GM18517 (cell line): ENCODE measurements around the gene MMS19.
"Not testable (repeated sequence)": the region's sequence is repeated elsewhere in the genome, so short reads cannot be mapped to it uniquely, and the experiment has no call there.

Source experiments
- ATAC-seq: cut with Tn5 transposase; IDR thresholded peaks from one replicate; pipeline ENCODE4 v1.9.1; 2021; ENCODE audit warnings: mild to moderate bottlenecking, moderate library complexity; ENCODE audit not compliant: unreplicated experiment

MMS19 gene

GRCh38 chr10:97503406-97503805, 5.2 kb upstream of the MMS19 start:
- no peak for ATAC-seq

GRCh38 chr10:97502916-97503315, 4.7 kb upstream of the MMS19 start:
- no peak for ATAC-seq

DNA sequence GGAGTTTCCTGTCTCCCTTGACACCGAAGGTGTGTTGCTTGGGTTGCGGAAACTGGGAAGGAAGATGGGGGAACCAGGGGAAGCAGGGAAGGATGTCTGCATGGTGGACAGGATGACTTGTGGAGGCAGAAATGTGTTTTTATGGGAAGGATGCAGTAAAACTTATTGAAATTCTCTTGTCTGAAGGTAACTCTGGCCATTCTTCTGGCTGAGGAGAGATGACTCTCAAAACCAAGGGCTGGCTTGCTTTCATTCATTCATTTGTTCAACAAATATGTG, 2.0 kb upstream of the MMS19 start:
- no peak for ATAC-seq

GRCh38 chr10:97499561-97500296, 1.5 kb upstream of the MMS19 start:
- no peak for ATAC-seq

DNA sequence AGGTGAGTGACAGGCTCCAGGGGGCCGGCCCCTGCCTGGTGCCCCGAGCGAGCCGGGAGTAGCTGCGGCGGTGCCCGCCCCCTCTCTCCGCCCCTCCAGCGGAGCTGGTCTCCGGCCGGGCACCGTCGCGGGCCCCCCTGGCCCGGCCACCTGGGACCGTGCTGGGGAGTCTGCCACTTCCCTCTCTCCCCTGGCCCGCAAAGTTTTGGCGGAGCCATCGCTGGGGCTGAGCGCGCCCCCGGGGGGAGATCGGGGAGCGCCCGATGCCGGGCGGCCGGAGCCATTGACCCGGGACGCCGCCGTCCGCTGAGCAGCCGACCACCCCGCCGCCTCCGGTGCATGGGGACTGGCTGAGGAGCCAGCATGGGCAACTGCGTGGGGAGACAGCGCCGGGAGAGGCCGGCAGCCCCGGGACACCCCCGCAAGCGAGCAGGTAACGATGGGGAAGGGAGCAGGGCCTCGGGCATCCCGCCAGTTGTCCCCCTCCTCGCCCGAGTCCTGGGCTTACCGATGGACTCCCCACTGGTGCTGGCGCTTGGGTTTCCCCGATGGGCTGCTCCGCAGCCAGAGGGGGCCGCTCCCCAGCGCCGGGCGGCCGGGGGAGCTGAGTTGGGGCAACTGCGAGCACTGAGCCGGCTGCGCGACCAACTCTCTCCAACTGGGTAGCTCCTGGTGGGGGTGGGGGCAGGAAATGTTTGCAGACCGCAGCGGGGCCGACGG, 779 bp upstream of the MMS19 start, which contains the start of gene UBTD1:
Gene UBTD1 (plus strand): TSS at position 84 of the 720 bp plus-strand sequence. CDS start 280 bp downstream, at position 364.
- ATAC-seq = peak; percentile 16

DNA sequence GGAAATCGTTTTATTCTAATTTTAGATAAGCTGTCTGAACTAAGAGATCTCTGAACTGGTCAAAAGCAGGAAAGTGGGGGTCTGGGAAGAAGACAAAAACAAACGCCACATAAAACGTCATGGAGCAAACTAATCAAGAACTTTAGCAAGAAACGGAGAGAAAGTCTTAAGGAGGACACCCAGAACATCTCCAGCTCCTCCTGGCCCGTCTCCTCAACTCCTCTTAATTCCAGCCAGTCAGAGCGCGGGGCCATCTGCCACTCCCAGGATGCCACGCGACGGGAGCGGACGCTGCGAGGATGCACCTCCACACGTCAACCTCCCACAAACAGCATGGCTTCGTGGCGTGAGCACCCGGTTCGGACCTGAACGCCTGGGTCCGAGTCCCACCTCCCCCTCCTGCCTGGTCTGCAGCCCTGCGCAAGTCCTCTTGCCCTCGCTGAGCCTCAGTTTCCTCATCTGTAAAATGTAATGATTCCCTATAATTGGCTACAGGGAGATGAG, 598 bp downstream of the MMS19 start:
- peak; percentile 17 for ATAC-seq

DNA sequence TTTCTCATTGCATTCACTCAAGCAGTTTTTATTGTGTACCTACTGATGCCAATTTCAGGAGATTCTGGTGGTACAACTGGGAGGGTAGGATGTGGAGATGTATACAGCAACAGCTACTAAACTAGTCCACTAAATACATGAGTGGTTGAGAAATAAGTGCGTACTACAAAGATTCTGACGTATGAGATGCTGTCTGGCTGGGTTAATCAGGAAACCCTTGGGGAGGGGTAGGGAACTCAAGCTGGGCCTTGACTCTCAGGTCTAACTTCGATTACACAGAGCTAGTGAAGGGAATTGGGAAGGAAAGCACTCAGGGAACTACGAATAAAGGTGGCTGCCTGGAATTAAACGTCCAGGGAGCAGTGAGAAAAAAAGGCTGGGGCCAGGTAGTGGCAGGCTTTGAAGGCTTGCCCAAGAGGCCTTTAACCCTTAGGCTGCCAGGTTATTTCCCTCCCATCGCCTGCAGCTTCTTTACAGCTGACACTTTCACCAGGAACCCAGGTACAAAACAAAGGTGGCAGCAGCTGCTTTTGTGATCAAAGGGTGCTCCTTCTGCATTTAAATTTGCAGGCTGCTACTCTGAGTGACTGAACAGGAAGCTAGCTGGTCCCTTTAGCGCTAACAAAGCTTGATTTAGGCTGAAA, 3.2 kb downstream of the MMS19 start:
- ATAC-seq = no peak

DNA sequence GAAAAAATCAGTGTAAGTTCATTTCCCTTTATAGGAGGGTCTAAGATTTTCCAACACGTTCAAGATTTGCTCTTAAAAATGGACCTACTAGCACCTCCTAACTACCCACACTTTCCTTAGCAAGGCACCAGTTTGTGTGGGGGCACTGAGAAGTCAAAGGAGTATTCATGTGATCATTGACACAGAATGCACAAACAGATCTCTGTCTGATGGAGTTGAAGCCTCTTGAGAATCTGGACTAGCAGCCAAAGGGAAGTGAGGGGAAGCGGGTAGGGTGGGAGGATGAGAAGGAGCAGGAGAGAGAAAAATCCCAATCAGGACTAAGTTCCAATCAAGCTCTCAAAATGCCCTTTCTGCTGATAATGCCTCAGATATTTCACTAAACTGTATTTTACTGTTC, 4.1 kb downstream of the MMS19 start:
- ATAC-seq = no peak

DNA sequence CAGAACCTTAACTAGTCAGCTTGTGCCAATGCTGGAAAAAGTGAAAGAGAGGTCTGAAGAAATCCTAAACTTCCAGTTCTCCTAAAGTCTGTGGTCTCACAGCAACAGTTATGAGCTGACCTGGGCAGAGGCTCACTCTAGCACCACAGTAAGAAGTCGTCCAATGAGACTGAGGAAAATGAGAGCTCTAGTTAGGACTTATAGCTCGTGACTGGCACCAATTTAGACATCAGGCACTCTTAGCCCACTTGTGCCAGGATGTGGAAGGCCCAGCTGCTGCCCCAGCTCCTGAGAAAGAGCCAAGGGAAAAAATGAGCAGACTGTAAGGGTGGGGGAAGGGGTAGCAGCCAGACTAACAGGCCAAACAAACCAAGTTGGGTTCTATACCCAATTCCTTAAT, 7.6 kb downstream of the MMS19 start:
- ATAC-seq = no peak

- ATAC-seq = no peak
Measured at GRCh38 chr10:97485647-97486281, 12.5 kb downstream of the MMS19 start.

DNA sequence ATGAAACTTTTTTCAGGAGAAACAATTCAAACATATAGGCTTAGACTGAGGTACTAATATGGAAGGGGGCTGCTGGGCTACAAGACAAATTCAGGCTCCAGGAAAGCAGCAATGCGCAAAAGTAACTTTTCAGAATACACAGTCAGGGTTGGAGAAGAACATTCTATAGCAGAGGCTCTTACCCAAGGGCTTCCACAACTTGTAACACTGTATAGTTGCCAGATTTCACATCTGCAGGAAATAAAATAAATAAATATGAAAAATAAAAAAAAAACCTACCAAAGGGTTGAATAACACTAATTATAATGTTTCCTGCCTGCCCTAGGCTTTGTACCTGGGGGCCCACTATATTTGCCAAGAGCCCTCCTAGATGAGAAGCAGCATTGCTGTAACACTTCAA, 14.3 kb downstream of the MMS19 start:
- ATAC-seq = no peak

GRCh38 chr10:97483506-97483905, 14.7 kb downstream of the MMS19 start:
- ATAC-seq = no peak

DNA sequence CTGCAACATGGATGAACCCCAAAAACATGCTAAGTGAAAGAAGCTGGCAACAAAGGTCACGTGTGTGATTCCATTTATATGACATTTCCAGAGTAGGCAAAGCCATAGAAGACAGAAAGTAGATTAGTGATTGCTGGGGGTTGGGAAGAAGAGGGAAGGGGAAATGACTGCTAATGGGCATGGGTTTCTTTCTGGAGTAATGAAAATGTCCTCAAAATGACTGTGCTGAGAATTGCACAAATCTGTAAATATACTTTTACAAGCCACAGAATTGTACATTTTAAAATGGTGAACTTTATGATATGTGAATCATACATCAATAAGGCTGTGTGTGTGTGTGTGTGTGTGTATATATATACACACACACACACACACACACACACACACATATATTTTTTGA, 15.8 kb downstream of the MMS19 start:
- no peak for ATAC-seq

- no peak for ATAC-seq
Measured at GRCh38 chr10:97481071-97481470, 17.2 kb downstream of the MMS19 start.

GRCh38 chr10:97479939-97480338, 18.3 kb downstream of the MMS19 start:
- ATAC-seq = no peak

GRCh38 chr10:97479410-97479809, 18.8 kb downstream of the MMS19 start:
- not testable (repeated sequence) for ATAC-seq

GRCh38 chr10:97475936-97476594, 22.2 kb downstream of the MMS19 start:
- no peak for ATAC-seq

DNA sequence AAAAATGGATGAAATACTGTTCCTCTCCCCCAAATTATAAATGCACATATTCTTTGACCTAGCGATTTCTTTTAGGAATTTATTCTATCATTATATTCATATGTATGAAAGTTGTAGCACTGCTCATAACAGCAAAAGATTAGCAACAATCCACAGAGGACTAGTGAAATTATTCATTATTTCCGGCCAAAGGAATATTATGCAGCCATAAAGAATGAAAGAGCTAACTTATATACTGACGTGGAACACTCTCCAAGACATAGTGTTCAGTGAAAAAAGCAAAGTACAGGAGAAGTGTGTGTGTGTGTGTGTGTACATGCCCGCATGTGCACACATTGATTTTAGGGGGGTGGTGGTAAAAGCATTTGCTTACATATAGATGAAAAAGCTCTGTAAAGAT, 23.3 kb downstream of the MMS19 start:
- ATAC-seq = no peak

- ATAC-seq = not testable (repeated sequence)
Measured at GRCh38 chr10:97468781-97469180, 29.4 kb downstream of the MMS19 start.

DNA sequence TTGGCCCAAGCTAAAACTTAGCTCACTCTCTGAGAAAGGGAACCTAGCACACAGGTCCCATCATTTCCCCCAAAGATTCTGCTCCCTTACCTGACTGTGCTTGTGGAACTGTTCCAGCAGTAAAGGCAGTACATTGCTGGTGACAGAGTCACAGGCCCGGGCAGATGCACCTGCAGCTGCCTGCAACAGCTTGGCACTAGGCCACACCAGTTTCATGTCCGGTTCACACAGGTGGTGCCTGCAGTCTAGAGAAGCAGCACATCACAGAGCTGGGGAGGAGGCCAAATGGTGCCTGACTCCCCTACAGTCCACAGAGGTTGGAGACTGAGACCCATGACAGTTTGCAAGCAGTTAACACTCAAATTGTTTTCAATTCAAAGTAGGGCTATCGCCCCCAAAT, 30.1 kb downstream of the MMS19 start:
- no peak for ATAC-seq

DNA sequence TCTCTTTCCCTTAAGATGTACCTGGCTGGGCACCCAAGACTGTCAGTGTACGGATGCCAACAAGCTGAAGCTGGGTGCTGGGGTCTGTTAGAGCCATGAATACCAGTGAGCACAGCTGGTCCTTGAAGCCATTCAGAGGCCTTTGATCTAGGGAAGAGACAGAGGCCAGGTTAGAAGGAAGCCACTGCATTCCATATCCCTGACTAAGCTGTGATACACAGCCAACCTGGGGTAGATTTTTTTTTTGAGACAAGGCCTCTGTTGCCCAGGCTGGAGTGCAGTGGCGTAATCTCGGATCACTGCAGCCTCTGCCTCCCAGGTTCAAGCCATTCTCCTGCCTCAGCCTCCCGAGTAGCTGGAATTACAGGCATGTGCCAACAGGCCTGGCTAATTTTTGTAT, 31.5 kb downstream of the MMS19 start:
- no peak for ATAC-seq
